Transverse colon (tissue), 4 donors: ENCODE results near the gene NR3C2. TPM values are rescaled to one million over a fixed set of nuclear protein-coding genes. Genes with fewer than 3 reads are reported as not detected.

ENCODE experiments used
- DNase-seq: peaks from one replicate; pipeline ENCODE4 v3.0.0-alpha.2; 2019
- H3K27ac ChIP-seq, 4 donors: fragments of 200-600 bp; sonication (generic); 2 replicates each; pipeline ENCODE4 v1.5.1; 2016 to 2018; ENCODE audit warnings: inconsistent platforms in 4 of 4
- H3K27me3 ChIP-seq: fragments of 200-600 bp; sonication (generic); 2 replicates; pipeline ENCODE4 v1.5.1; 2017; ENCODE audit warnings: inconsistent platforms
- H3K36me3 ChIP-seq, 4 donors: fragments of 200-600 bp; sonication (generic); 2 replicates each; pipeline ENCODE4 v1.5.1; 2017 to 2019; ENCODE audit warnings: inconsistent platforms in 4 of 4
- H3K4me1 ChIP-seq, 4 donors: fragments of 200-600 bp; sonication (generic); 2 replicates each; pipeline ENCODE4 v1.5.1; 2017 to 2020; ENCODE audit warnings: inconsistent platforms in 4 of 4
- H3K4me3 ChIP-seq, 4 donors: fragments of 200-600 bp; sonication (generic); 1 replicate in 1 of 4; 2 replicates in 3 of 4; pipeline versions ENCODE4 v1.5.1 to v1.6.1; 2017 to 2019; ENCODE audit warnings: inconsistent platforms in 4 of 4
- H3K9me3 ChIP-seq, 2 donors: fragments of 200-600 bp; sonication (generic); 2 replicates each; pipeline ENCODE4 v1.5.1; 2017 to 2019; ENCODE audit warnings: inconsistent platforms in 2 of 2
- EP300 ChIP-seq: sonication (generic); formaldehyde crosslinking; IDR thresholded peaks from one replicate; pipeline ENCODE4 v1.6.1; 2017; ENCODE audit warnings: antibody characterized with exemption, low read depth
- POLR2A ChIP-seq: fragments of 450-650 bp; IDR thresholded peaks from one replicate; pipeline ENCODE4 v1.6.1; 2016; ENCODE audit warnings: antibody characterized with exemption, mild to moderate bottlenecking, moderate library complexity
- POLR2AphosphoS5 ChIP-seq, 3 donors: sonication (generic); formaldehyde crosslinking; IDR thresholded peaks; one replicate each; pipeline ENCODE4 v1.6.1; 2016; ENCODE audit warnings: antibody characterized with exemption in 3 of 3
- WGBS, 2 donors: methylation state at CpG; one replicate each; pipeline ENCODE4 v1.1.5; 2018; ENCODE audit warnings: low coverage in 1 of 2; 5-methylcytosine and 5-hydroxymethylcytosine counted together
- in situ Hi-C, 4 donors: fragments of 200-750 bp; cut with MboI; loops; one replicate each; pipeline versions ENCODE4 v1.15.0 to v1.15.1; 2017; ENCODE audit warnings: low sequenced_read_pairs in 3 of 4, low pct_ligation_motif_present in 1 of 4, low pct_unique_long_range_greater_than_20kb in 1 of 4
- intact Hi-C: fragments of 100-400 bp; cut with DNase I; formaldehyde crosslinking; loops from one replicate; pipeline ENCODE4 v1.15.1; 2023; ENCODE audit warnings: low total_unique reads
- total RNA-seq, 4 donors: library from RNA; depleted of rRNA; stranded (reverse); fragments of >200 nt; gene quantifications; one replicate each; pipeline ENCODE4 v1.1.0, GENCODE V29; 2016
- TF ChIP-seq, protein P1 (sequence below), 5 experiments: fragments of 200-600 bp in 3 of 5; fragments of 450-650 bp in 2 of 5; sonication (generic) in 3 of 5; IDR thresholded peaks; 1 replicate in 2 of 5; 2 replicates in 3 of 5; pipeline ENCODE4 v1.5.1; 2016 to 2017; ENCODE audit warnings: antibody characterized with exemption in 5 of 5, inconsistent platforms in 3 of 5, mild to moderate bottlenecking in 2 of 5, moderate library complexity in 1 of 5

NR3C2 gene
- total RNA-seq, 4 donors from 2014 or later: 55.5 to 147 (median 125) TPM

DNA sequence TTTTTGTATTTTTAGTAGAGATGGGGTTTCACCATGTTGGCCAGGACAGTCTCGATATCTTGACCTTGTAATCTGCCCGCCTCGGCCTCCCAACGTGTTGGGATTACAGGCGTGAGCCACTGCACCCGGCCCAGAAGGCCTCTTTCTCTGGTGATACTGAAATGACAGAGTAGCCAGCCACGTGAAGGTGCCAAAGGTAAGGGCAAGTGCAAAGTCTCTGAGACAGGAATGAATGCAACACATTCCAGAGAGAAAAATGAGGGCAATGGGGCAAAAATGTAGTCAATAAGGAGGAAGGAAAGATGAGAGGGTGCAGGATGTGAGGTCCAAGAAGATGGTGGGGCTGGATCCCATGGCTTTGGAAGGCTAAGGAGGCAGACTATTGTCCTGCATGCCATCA lies 176.0 kb downstream of the NR3C2 start:
- no peak for DNase-seq
- in situ Hi-C loops: no loop called here

DNA sequence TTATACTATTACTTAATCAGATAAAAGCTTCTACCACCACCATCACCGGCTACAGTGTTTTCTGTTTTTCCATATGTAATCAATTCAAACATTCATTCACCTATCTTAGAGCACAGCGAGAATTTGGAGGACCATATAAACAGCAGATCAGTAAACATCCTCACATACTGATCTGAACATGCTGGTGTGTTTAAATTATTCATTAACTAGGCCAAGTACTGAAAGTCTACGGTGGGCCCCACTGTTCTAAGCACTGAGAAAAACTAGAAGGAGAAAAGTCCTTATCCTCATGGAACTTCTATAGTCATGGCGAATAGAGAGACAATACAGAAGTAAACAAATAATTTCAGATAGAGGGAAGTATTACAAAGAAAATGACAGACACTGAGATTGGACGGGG lies 176.6 kb downstream of the NR3C2 start:
- Histone ChIP-seq H3K4me1 (no peaks in the 10 kb centered on the region), H3K9me3 (no peaks in the 10 kb centered on the region), H3K27me3 (no peaks in the 10 kb centered on the region), H3K4me3 (no peak overlapping the region), H3K27ac (no peak overlapping the region), H3K36me3 (no peaks in the 10 kb centered on the region)
- DNase-seq: no peak
- 73 to 86% methylated on average over 4 to 5 of the region's 5 CpGs for WGBS, 2 donors
- in situ Hi-C loops (no loop called here), intact Hi-C loops (no loop called here)
- TF ChIP-seq POLR2AphosphoS5 (IDR thresholded peaks at IDR 0.05): no peak
- no peak for TF ChIP-seq EP300
- TF ChIP-seq, protein P1, sequence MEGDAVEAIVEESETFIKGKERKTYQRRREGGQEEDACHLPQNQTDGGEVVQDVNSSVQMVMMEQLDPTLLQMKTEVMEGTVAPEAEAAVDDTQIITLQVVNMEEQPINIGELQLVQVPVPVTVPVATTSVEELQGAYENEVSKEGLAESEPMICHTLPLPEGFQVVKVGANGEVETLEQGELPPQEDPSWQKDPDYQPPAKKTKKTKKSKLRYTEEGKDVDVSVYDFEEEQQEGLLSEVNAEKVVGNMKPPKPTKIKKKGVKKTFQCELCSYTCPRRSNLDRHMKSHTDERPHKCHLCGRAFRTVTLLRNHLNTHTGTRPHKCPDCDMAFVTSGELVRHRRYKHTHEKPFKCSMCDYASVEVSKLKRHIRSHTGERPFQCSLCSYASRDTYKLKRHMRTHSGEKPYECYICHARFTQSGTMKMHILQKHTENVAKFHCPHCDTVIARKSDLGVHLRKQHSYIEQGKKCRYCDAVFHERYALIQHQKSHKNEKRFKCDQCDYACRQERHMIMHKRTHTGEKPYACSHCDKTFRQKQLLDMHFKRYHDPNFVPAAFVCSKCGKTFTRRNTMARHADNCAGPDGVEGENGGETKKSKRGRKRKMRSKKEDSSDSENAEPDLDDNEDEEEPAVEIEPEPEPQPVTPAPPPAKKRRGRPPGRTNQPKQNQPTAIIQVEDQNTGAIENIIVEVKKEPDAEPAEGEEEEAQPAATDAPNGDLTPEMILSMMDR (IDR thresholded peaks at IDR 0.05): no peak
- TF ChIP-seq POLR2A: no peak

More for the DNA sequence above, 176.0 kb downstream of the NR3C2 start:
- H3K4me3 ChIP-seq: no peak overlapping the region
- 95 to 96% methylated on average over 3 to 7 of the region's 7 CpGs for WGBS, 2 donors
- intact Hi-C loops: no loop called here
- TF ChIP-seq POLR2A (no peak), POLR2AphosphoS5 (IDR thresholded peaks at IDR 0.05) (no peak), EP300 (no peak)
- TF ChIP-seq, protein P1 (IDR thresholded peaks at IDR 0.05): no peak
- no peaks in the 10 kb centered on the region for H3K4me1 ChIP-seq
- H3K27me3 ChIP-seq: no peaks in the 10 kb centered on the region
- no peak overlapping the region for H3K27ac ChIP-seq
- H3K36me3 ChIP-seq: no peaks in the 10 kb centered on the region
- no peaks in the 10 kb centered on the region for H3K9me3 ChIP-seq

DNA sequence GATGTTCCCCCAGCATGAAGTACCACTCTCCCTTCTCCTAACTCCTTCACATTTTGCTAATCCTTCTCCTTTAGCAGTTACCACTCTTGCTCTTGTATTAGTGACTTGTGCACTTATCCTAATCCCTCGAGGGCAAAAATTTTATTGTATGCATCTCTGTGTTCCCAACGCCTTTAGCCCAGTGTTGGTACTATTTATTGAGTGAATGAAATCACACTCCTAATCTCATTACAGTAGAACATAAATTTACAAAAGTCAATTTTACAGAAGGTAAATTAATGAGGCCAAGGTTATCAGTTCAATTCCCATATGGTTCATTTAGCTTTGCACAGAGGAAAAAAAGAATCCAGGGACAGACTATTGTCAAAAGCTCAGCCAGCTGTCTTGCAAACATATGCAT lies 178.4 kb downstream of the NR3C2 start:
- no peak for DNase-seq
- TF ChIP-seq POLR2A (no peak), EP300 (no peak), POLR2AphosphoS5 (IDR thresholded peaks at IDR 0.05) (no peak)
- TF ChIP-seq, protein P1 (IDR thresholded peaks at IDR 0.05): no peak
- Histone ChIP-seq H3K4me1 (no peaks in the 10 kb centered on the region), H3K27me3 (no peaks in the 10 kb centered on the region), H3K27ac (no peak overlapping the region), H3K4me3 (no peak overlapping the region), H3K9me3 (no peaks in the 10 kb centered on the region), H3K36me3 (no peaks in the 10 kb centered on the region)
- intact Hi-C loops (no loop called here), in situ Hi-C loops (no loop called here)
- WGBS, 2 donors: 76 to 83% methylated on average over 2 of the region's 2 CpGs

DNA sequence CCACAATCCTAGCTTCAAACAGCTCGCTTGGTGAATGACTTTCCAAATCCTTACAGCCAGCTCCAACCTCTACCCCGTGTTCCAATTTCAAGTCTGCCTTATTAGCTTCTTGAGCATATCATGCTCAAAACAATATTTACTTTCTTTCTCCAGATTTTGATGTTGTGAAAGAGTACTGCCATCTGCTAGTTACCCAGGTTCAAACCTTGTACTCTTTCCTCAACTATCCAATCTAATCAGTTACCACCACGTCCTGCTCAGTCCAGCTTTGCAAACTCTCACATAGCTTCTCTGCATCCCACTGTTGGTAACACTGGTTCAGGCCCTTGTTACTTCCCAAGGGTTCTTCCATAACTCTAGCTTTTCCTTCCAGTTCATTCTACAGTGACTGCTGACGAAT lies 179.1 kb downstream of the NR3C2 start:
- in situ Hi-C loops: no loop called here
- WGBS, 2 donors: 79 to 89% methylated on average over 4 of the region's 4 CpGs
- no peaks in the 10 kb centered on the region for H3K27me3 ChIP-seq
- DNase-seq: no peak
- H3K27ac ChIP-seq: no peak overlapping the region
- no peaks in the 10 kb centered on the region for H3K4me1 ChIP-seq
- no peaks in the 10 kb centered on the region for H3K9me3 ChIP-seq
- no peaks in the 10 kb centered on the region for H3K36me3 ChIP-seq
- intact Hi-C loops: no loop called here
- no peak overlapping the region for H3K4me3 ChIP-seq
- TF ChIP-seq EP300 (no peak), POLR2AphosphoS5 (IDR thresholded peaks at IDR 0.05) (no peak), POLR2A (no peak)
- TF ChIP-seq, protein P1 (IDR thresholded peaks at IDR 0.05): no peak
